IMR-90 (cell line): ENCODE measurements around the gene SPHK1. TPM values are rescaled to one million over a fixed set of nuclear protein-coding genes. Genes with fewer than 3 reads are reported as not detected.

Experiments used
- ATAC-seq: fragments of 200-7000 bp; cut with Tn5 transposase; 2 replicates; pipeline ENCODE4 v1.9.1; 2020; ENCODE audit warnings: low read depth, mild to moderate bottlenecking, moderate library complexity
- BruUV-seq: library from RNA; stranded (reverse); fragments of 400-500 nt; replicated peaks from 2 replicates; lab custom pipeline; 2021; lab: Mats Ljungman, UMichigan
- CTCF ChIA-PET: fragments of 300-600 bp; formaldehyde crosslinking; extraction: SDS; loops from one replicate; lab custom pipeline; 2021; ENCODE audit warnings: antibody characterized with exemption; lab: Yijun Ruan, JAX
- POLR2A ChIA-PET: fragments of 300-600 bp; sonication (Branson Sonifier 250); formaldehyde crosslinking; loops from one replicate; lab custom pipeline; 2022; ENCODE audit warnings: antibody characterized with exemption; ENCODE audit not compliant: unreplicated experiment; lab: Charles Lee
- DNase-seq: peaks from one replicate; pipeline ENCODE4 v3.0.0; 2013
- H2AFZ ChIP-seq: replicated peaks from 2 replicates; pipeline ENCODE3; 2013; ENCODE audit warnings: low read length, mild to moderate bottlenecking; ENCODE audit not compliant: poor library complexity
- H2AK5ac ChIP-seq: 2 replicates; pipeline ENCODE4 v1.6.1; 2013; ENCODE audit warnings: low read depth, low read length, inconsistent platforms
- H2AK9ac ChIP-seq: replicated peaks from 2 replicates; pipeline ENCODE3; 2013; ENCODE audit warnings: mild to moderate bottlenecking, low read depth, low read length, moderate library complexity; ENCODE audit not compliant: poor library complexity
- H2BK120ac ChIP-seq: 2 replicates; pipeline ENCODE4 v1.6.1; 2013; ENCODE audit warnings: low read depth, low read length, inconsistent platforms
- H2BK15ac ChIP-seq: 3 replicates; pipeline ENCODE4 v1.6.1; 2013; ENCODE audit warnings: low read depth, low read length, inconsistent platforms
- H2BK20ac ChIP-seq: 2 replicates; pipeline ENCODE4 v1.6.1; 2013; ENCODE audit warnings: low read depth, mild to moderate bottlenecking, inconsistent platforms, low read length, moderate library complexity
- H2BK5ac ChIP-seq: 2 replicates; pipeline ENCODE4 v1.6.1; 2013; ENCODE audit warnings: mild to moderate bottlenecking, low read depth, low read length, inconsistent platforms; ENCODE audit not compliant: poor library complexity, severe bottlenecking
- H3K14ac ChIP-seq: replicated peaks from 2 replicates; pipeline ENCODE4 v1.6.1; 2013; ENCODE audit warnings: low read depth, low read length, inconsistent platforms
- H3K18ac ChIP-seq: 2 replicates; pipeline ENCODE4 v1.6.1; 2013; ENCODE audit warnings: low read depth, low read length, control low read depth
- H3K23ac ChIP-seq: 2 replicates; pipeline ENCODE4 v1.6.1; 2013; ENCODE audit warnings: low read depth, low read length, inconsistent platforms
- H3K27ac ChIP-seq: 2 replicates; pipeline ENCODE4 v1.5.1; 2013; ENCODE audit warnings: mild to moderate bottlenecking, control low read depth, low read length; ENCODE audit not compliant: insufficient read depth
- H3K27me3 ChIP-seq: 2 replicates; pipeline ENCODE4 v1.6.1; 2013; ENCODE audit warnings: low read length; ENCODE audit not compliant: control insufficient read depth, insufficient read depth
- H3K36me3 ChIP-seq: 2 replicates; pipeline ENCODE4 v1.6.1; 2013; ENCODE audit warnings: low read length, mixed read lengths; ENCODE audit not compliant: control insufficient read depth, insufficient read depth
- H3K4ac ChIP-seq: 2 replicates; pipeline ENCODE4 v1.6.1; 2013; ENCODE audit warnings: low read depth, low read length, inconsistent platforms
- H3K4me1 ChIP-seq: 2 replicates; pipeline ENCODE4 v1.6.1; 2013; ENCODE audit warnings: low read length, mixed read lengths; ENCODE audit not compliant: control insufficient read depth, insufficient read depth
- H3K4me2 ChIP-seq: 2 replicates; pipeline ENCODE4 v1.6.1; 2013; ENCODE audit warnings: low read depth, mild to moderate bottlenecking, control low read depth, low read length, moderate library complexity
- H3K4me3 ChIP-seq: 2 replicates; pipeline ENCODE4 v1.5.1; 2013; ENCODE audit warnings: low read depth, mild to moderate bottlenecking, control low read depth, low read length, moderate library complexity; ENCODE audit not compliant: insufficient read depth
- H3K56ac ChIP-seq: 2 replicates; pipeline ENCODE4 v1.6.1; 2013; ENCODE audit warnings: low read length, inconsistent platforms; ENCODE audit not compliant: insufficient read depth; ENCODE audit errors: extremely low read depth
- H3K79me1 ChIP-seq, 2 experiments: 2 replicates each; pipeline ENCODE4 v1.6.1; 2013; ENCODE audit warnings: low read length in 2 of 2, inconsistent platforms in 1 of 2, low read depth in 1 of 2
- H3K9ac ChIP-seq: 2 replicates; pipeline ENCODE4 v1.6.1; 2013; ENCODE audit warnings: low read depth, low read length, control low read depth
- H3K9me1 ChIP-seq: 2 replicates; pipeline ENCODE4 v1.6.1; 2013; ENCODE audit warnings: low read length, inconsistent platforms; ENCODE audit not compliant: insufficient read depth
- H3K9me3 ChIP-seq: 2 replicates; pipeline ENCODE4 v1.6.1; 2013; ENCODE audit warnings: low read length; ENCODE audit not compliant: control insufficient read depth, insufficient read depth
- H4K20me1 ChIP-seq: 2 replicates; pipeline ENCODE4 v1.6.1; 2013; ENCODE audit warnings: low read length, inconsistent platforms; ENCODE audit not compliant: insufficient read depth
- H4K5ac ChIP-seq: 2 replicates; pipeline ENCODE4 v1.6.1; 2013; ENCODE audit warnings: mild to moderate bottlenecking, low read depth, low read length, control low read depth
- H4K8ac ChIP-seq, 2 experiments: 2 replicates each; pipeline ENCODE4 v1.6.1; 2013; ENCODE audit warnings: low read depth in 2 of 2, low read length in 2 of 2, control low read depth in 1 of 2, inconsistent platforms in 1 of 2
- H4K91ac ChIP-seq: 2 replicates; pipeline ENCODE4 v1.6.1; 2013; ENCODE audit warnings: low read depth, low read length, inconsistent platforms; ENCODE audit not compliant: insufficient read depth
- BHLHE40 ChIP-seq: fragments of 150-350 bp; IDR thresholded peaks from 2 replicates; pipeline ENCODE4 v1.6.1; 2016; ENCODE audit warnings: mild to moderate bottlenecking, low read depth, low read length
- CEBPB ChIP-seq: IDR thresholded peaks from 2 replicates; pipeline ENCODE4 v1.6.1; 2012; ENCODE audit warnings: low read depth, low read length, improper control_type of control experiment
- CHD1 ChIP-seq: IDR thresholded peaks from 2 replicates; pipeline ENCODE4 v1.6.1; 2012; ENCODE audit warnings: low read depth, low read length, improper control_type of control experiment
- CTCF ChIP-seq: conservative IDR thresholded peaks from 2 replicates; pipeline ENCODE4 v1.5.1; 2012; ENCODE audit warnings: mild to moderate bottlenecking, low read depth, low read length, improper control_type of control experiment
- ELK1 ChIP-seq: fragments of 150-350 bp; IDR thresholded peaks from 2 replicates; pipeline ENCODE4 v1.6.1; 2016; ENCODE audit warnings: low read depth, mild to moderate bottlenecking, low read length, moderate library complexity, borderline replicate concordance
- FOS ChIP-seq: fragments of 150-350 bp; IDR thresholded peaks from 2 replicates; pipeline ENCODE4 v1.6.1; 2016; ENCODE audit warnings: low read depth, low read length
- MAFK ChIP-seq: IDR thresholded peaks from 2 replicates; pipeline ENCODE4 v1.6.1; 2012; ENCODE audit warnings: low read depth, low read length, improper control_type of control experiment
- MAZ ChIP-seq: IDR thresholded peaks from 2 replicates; pipeline ENCODE4 v1.6.1; 2012; ENCODE audit warnings: low read depth, mild to moderate bottlenecking, low read length, improper control_type of control experiment, moderate library complexity, borderline replicate concordance
- MXI1 ChIP-seq: IDR thresholded peaks from 2 replicates; pipeline ENCODE4 v1.6.1; 2012; ENCODE audit warnings: low read depth, mild to moderate bottlenecking, low read length, moderate library complexity, borderline replicate concordance
- NFE2L2 ChIP-seq: fragments of 150-350 bp; IDR thresholded peaks from 2 replicates; pipeline ENCODE4 v1.6.1; 2016; ENCODE audit warnings: low read depth, mild to moderate bottlenecking, low read length
- POLR2A ChIP-seq: IDR thresholded peaks from 2 replicates; pipeline ENCODE4 v1.6.1; 2012; ENCODE audit warnings: mild to moderate bottlenecking, low read depth, low read length
- RAD21 ChIP-seq: IDR thresholded peaks from 2 replicates; pipeline ENCODE4 v1.6.1; 2012; ENCODE audit warnings: low read length, improper control_type of control experiment
- RCOR1 ChIP-seq: IDR thresholded peaks from 2 replicates; pipeline ENCODE4 v1.6.1; 2012; ENCODE audit warnings: mild to moderate bottlenecking, low read length, improper control_type of control experiment; ENCODE audit not compliant: insufficient replicate concordance
- SMC3 ChIP-seq: fragments of 150-350 bp; IDR thresholded peaks from 2 replicates; pipeline ENCODE4 v1.6.1; 2016; ENCODE audit warnings: low read depth, mild to moderate bottlenecking, antibody characterized with exemption, low read length, moderate library complexity
- USF2 ChIP-seq: fragments of 150-350 bp; IDR thresholded peaks from 2 replicates; pipeline ENCODE4 v1.6.1; 2017; ENCODE audit warnings: mild to moderate bottlenecking, antibody characterized with exemption, low read length, low read depth
- WGBS, 2 experiments: methylation state at CpG; one replicate each; pipeline versions ENCODE4 v1.1.5 to v1.1.7; 2013; ENCODE audit warnings: missing lambda C conversion rate in 2 of 2; ENCODE audit not compliant: insufficient read length in 1 of 2; ENCODE audit errors: extremely low coverage in 2 of 2; 5-methylcytosine and 5-hydroxymethylcytosine counted together
- dilution Hi-C: fragments of 300-500 bp; cut with HindIII; formaldehyde crosslinking; loops from one replicate; pipeline ENCODE4 v1.14.3; 2018; ENCODE audit warnings: low sequenced_read_pairs; ENCODE audit not compliant: unreplicated experiment
- in situ Hi-C: fragments of 300-500 bp; cut with MboI; formaldehyde crosslinking; loops from 3 replicates; pipeline ENCODE4 v1.14.3; 2019; ENCODE audit warnings: low sequenced_read_pairs, inconsistent platforms, mixed read lengths
- intact Hi-C: fragments of 100-400 bp; cut with micrococcal nuclease; formaldehyde crosslinking; loops from 2 replicates; pipeline ENCODE4 v1.10.0; 2022
- polyA plus RNA-seq, 3 experiments: library from polyadenylated mRNA; depleted of rRNA; stranded (reverse); fragments of >200 nt; gene quantifications; 2 replicates each; pipeline ENCODE4 v1.2.3, GENCODE V29; 2012; ENCODE audit warnings: low replicate concordance in 1 of 3
- total RNA-seq: library from RNA; depleted of rRNA; stranded (reverse); fragments of >200 nt; gene quantifications from 2 replicates; pipeline ENCODE4 v1.2.3, GENCODE V29; 2012

Gene SPHK1
- total and polyA plus RNA-seq, 2 of the 4 experiments (the other 2 are of a cell fraction) = 44.4 to 82.7 TPM

DNA sequence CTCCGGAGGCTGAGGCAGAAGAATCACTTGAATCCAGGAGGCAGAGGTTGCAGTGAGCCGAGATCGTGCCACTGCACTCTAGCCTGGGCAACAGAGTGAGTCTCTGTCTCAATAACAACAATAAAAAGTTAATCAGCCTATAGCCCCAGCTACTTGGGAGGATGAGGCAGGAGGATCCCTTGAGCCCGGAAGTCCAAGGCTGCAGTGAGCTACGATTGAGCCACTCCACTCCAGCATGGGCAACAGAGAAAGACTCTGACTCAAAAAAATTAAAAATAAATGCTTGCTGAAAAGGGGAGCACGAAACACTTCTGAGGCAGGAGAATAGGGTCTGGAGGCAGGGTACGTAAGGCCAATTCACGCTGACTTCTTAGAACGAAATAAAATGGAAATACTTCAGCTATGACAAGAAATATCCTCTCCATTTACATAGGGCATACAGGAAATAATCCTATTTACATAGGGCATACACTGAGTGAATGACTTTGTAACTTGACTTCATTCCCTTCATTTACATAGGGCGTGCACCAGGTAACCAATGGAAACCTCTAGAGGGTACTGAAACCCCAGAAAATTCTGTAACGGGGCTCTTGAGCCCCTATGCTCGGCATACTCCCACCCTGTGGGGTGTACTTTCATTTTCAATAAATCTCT is 27.5 kb upstream of the SPHK1 start:
- H3K27me3 ChIP-seq = no peaks in the 10 kb centered on the region
- DNase-seq (no peak), ATAC-seq (no peak)
- no peak for TF ChIP-seq CTCF
- TF ChIP-seq CEBPB = no peak
- TF ChIP-seq CHD1 = no peak
- TF ChIP-seq BHLHE40 = no peak
- TF ChIP-seq MAZ = no peak
- no peak for TF ChIP-seq ELK1
- TF ChIP-seq MAFK = no peak
- no peak for TF ChIP-seq RCOR1
- no peak for TF ChIP-seq NFE2L2
- TF ChIP-seq FOS = no peak
- TF ChIP-seq RAD21 = no peak
- TF ChIP-seq USF2 = no peak
- TF ChIP-seq POLR2A = no peak
- TF ChIP-seq SMC3 = no peak
- TF ChIP-seq MXI1 = no peak
- no TSS peak for BruUV-seq
- no CpG with 5 or more reads among the region's 12 CpGs for WGBS, 2 experiments
- no peak overlapping the region for H4K91ac ChIP-seq
- peaks cover 4% of the 10 kb centered on the region; the same call in 1 of the 2 replicates for H4K20me1 ChIP-seq
- no peak overlapping the region for H3K4me2 ChIP-seq
- in situ Hi-C loops = no loop called here
- no peak overlapping the region for H4K8ac ChIP-seq
- no peak overlapping the region for H2BK120ac ChIP-seq
- ChIA-PET POLR2A (no interaction called here), CTCF (interaction anchor here (1.5 kb wide), 1 partner anchor 13 kb away, joined by 6 read pairs; no protein-coding TSS in a partner anchor)
- H2AK5ac ChIP-seq = no peak overlapping the region
- H3K56ac ChIP-seq = no peak overlapping the region
- H3K9ac ChIP-seq = no peak overlapping the region
- no peak overlapping the region for H2AK9ac ChIP-seq
- peaks cover 4 to 11% of the 10 kb centered on the region in 2 experiments; a peak in 3 of 4 replicates for H3K79me1 ChIP-seq
- no peak overlapping the region for H3K4me3 ChIP-seq
- no peak overlapping the region for H2BK15ac ChIP-seq
- peaks cover 7% of the 10 kb centered on the region for H3K4me1 ChIP-seq
- no peak overlapping the region for H4K5ac ChIP-seq
- no peak overlapping the region for H3K4ac ChIP-seq
- dilution Hi-C loops = no loop called here
- H3K36me3 ChIP-seq = no peaks in the 10 kb centered on the region
- no peak overlapping the region for H3K18ac ChIP-seq
- no peak overlapping the region for H3K27ac ChIP-seq
- no peak overlapping the region for H3K23ac ChIP-seq
- intact Hi-C loops = no loop called here
- H2AFZ ChIP-seq = no peak overlapping the region
- H2BK5ac ChIP-seq = no peak overlapping the region
- H3K9me3 ChIP-seq = no peaks in the 10 kb centered on the region
- no peak overlapping the region for H2BK20ac ChIP-seq
- H3K14ac ChIP-seq = no peak overlapping the region
- no peaks in the 10 kb centered on the region for H3K9me1 ChIP-seq
